Fibroblast of villous mesenchyme (primary cell): ENCODE measurements around the gene RNF217. TPM values are rescaled to one million over a fixed set of nuclear protein-coding genes. Genes with fewer than 3 reads are reported as not detected.

ENCODE experiments used
- DNase-seq: peaks from one replicate; pipeline ENCODE4 v3.0.0-alpha.2; 2010; ENCODE audit warnings: low read depth
- H3K4me3 ChIP-seq: 2 replicates; pipeline ENCODE4 v1.5.1; 2011; ENCODE audit warnings: low read depth, mild to moderate bottlenecking, low read length
- CTCF ChIP-seq: IDR thresholded peaks from 2 replicates; pipeline ENCODE4 v1.5.1; 2012; ENCODE audit warnings: low read depth, mild to moderate bottlenecking, low read length; ENCODE audit not compliant: insufficient read depth
- total RNA-seq: library from RNA; depleted of rRNA; stranded (reverse); fragments of >200 nt; gene quantifications from 2 replicates; pipeline ENCODE4 v1.2.3, GENCODE V29; 2012

The RNF217 gene
- total RNA-seq, 1 donor: 25.5 TPM

GRCh38 chr6:124955108-124955856 is 7.0 kb upstream of the RNF217 start:
- no peak overlapping the region for H3K4me3 ChIP-seq
- no peak for TF ChIP-seq CTCF
- DNase-seq: no peak

- TF ChIP-seq CTCF: no peak
- DNase-seq: no peak
- no peak overlapping the region for H3K4me3 ChIP-seq
These were observed 6.2 kb upstream of the RNF217 start for GRCh38 chr6:124956018-124956417.

- DNase-seq: no peak
- TF ChIP-seq CTCF: no peak
- H3K4me3 ChIP-seq: no peak overlapping the region
These were observed 4.1 kb upstream of the RNF217 start for GRCh38 chr6:124958149-124958548.

- TF ChIP-seq CTCF: no peak
- DNase-seq: no peak
- H3K4me3 ChIP-seq: no peak overlapping the region
These were observed 3.4 kb upstream of the RNF217 start for GRCh38 chr6:124958759-124959354.

GRCh38 chr6:124960757-124961463 is 1.3 kb upstream of the RNF217 start:
- H3K4me3 ChIP-seq: peak overlapping the region; percentile 82
- DNase-seq: peak; percentile 32
- TF ChIP-seq CTCF: no peak

- peak overlapping the region; percentile 82 for H3K4me3 ChIP-seq
- no peak for TF ChIP-seq CTCF
- no peak for DNase-seq
These were observed 817 bp upstream of the RNF217 start for GRCh38 chr6:124961464-124961776.
